GM12874 (cell line): ENCODE data around the gene MVD.

Source experiments
- CTCF ChIP-seq: IDR thresholded peaks from 2 replicates; pipeline ENCODE4 v1.5.1; 2011; ENCODE audit warnings: low read depth, mild to moderate bottlenecking, control low read depth, low read length, moderate library complexity; ENCODE audit not compliant: insufficient read depth

The MVD gene

GRCh38 chr16:88606148-88606757, 56.6 kb downstream of the MVD start:
- TF ChIP-seq CTCF: no peak

GRCh38 chr16:88605186-88606147, 57.4 kb downstream of the MVD start:
- no peak for TF ChIP-seq CTCF

GRCh38 chr16:88602091-88602490, 60.8 kb downstream of the MVD start:
- no peak for TF ChIP-seq CTCF
